ENCODE measurements around the gene FOXM1.

- TF ChIP-seq CTCF (IDR thresholded peaks at IDR 0.05; ENCODE audit: low read depth, low read length, poor library complexity, severe bottlenecking) (no peak), EZH2phosphoT487 (IDR thresholded peaks at IDR 0.05; ENCODE audit: borderline replicate concordance, low read length) (no peak)
Measured at GRCh38 chr12:2833810-2834209, 43.2 kb downstream of the FOXM1 start.
